ENCODE measurements around the gene COL4A2.

- TF ChIP-seq CTCF (IDR thresholded peaks at IDR 0.05) (no peak), EZH2 (IDR thresholded peaks at IDR 0.05; ENCODE audit: borderline replicate concordance, insufficient read depth, low read depth, low read length, poor library complexity, severe bottlenecking) (no peak)
Measured at GRCh38 chr13:110329258-110329657, 22.2 kb downstream of the COL4A2 start.

All from B cell (primary cell).